ENCODE results near the gene FERD3L. TPM values are rescaled to one million over a fixed set of nuclear protein-coding genes. Genes with fewer than 3 reads are reported as not detected.

The FERD3L gene
- total RNA-seq, 4 donors from 2014 or later, result not detected

DNA sequence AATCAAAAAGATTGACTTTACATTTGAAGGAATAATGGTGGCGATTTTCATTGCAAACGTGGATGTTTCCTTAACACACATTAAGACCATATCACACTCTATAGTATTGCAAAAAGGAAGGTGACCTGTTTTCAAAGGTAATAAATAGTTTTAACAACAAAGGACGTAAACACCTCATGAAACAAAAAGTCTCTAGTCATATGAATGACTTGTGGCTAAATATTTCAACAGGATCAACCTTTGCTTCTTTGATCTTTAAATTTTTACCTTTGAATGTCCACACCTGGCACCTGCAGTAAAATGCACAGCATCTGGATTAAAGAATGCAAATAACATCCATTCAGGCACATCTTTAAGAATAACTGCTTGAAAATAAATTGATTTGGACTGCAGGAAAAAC, 30.0 kb upstream of the FERD3L start:
- no peaks in the 10 kb centered on the region for H3K36me3 ChIP-seq
- H3K4me3 ChIP-seq, result no peak overlapping the region
- no peaks in the 10 kb centered on the region for H3K4me1 ChIP-seq
- TF ChIP-seq POLR2A (IDR thresholded peaks at IDR 0.05) (no peak), POLR2AphosphoS5 (IDR thresholded peaks at IDR 0.05) (no peak), EP300 (IDR thresholded peaks at IDR 0.05) (no peak)
- TF ChIP-seq, protein P1, sequence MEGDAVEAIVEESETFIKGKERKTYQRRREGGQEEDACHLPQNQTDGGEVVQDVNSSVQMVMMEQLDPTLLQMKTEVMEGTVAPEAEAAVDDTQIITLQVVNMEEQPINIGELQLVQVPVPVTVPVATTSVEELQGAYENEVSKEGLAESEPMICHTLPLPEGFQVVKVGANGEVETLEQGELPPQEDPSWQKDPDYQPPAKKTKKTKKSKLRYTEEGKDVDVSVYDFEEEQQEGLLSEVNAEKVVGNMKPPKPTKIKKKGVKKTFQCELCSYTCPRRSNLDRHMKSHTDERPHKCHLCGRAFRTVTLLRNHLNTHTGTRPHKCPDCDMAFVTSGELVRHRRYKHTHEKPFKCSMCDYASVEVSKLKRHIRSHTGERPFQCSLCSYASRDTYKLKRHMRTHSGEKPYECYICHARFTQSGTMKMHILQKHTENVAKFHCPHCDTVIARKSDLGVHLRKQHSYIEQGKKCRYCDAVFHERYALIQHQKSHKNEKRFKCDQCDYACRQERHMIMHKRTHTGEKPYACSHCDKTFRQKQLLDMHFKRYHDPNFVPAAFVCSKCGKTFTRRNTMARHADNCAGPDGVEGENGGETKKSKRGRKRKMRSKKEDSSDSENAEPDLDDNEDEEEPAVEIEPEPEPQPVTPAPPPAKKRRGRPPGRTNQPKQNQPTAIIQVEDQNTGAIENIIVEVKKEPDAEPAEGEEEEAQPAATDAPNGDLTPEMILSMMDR (IDR thresholded peaks at IDR 0.05), result no peak
- 50 to 52% methylated on average over 3 of the region's 3 CpGs for WGBS, 2 donors (ENCODE audit: low coverage in 1 of 2)
- H3K27ac ChIP-seq, result no peak overlapping the region
- no peaks in the 10 kb centered on the region for H3K27me3 ChIP-seq
- H3K9me3 ChIP-seq, result no peaks in the 10 kb centered on the region
- ATAC-seq, result no peak

DNA sequence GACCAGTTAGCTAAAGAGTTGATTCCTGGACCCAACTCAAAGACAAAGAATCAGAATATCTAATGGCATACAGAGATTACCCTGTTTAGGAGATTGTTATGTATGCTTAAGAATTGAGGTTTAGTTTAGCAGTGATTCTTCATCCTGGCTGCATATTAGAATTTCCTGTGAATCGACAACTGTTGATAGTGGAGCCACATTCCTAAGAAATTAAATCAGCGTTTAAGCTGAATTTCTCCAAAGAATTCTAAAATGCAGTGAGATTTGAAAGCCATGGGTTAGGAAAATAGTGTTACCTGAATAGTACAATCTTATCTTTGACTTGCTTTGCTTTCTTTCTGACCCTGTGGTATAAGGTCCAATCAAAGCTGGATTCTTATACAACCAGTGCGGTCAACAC, 16.4 kb upstream of the FERD3L start:
- no peak for TF ChIP-seq POLR2A (IDR thresholded peaks at IDR 0.05)
- TF ChIP-seq, protein P1 (IDR thresholded peaks at IDR 0.05), result no peak
- no peak for TF ChIP-seq POLR2AphosphoS5 (IDR thresholded peaks at IDR 0.05)
- TF ChIP-seq EP300 (IDR thresholded peaks at IDR 0.05), result no peak
- no peak for ATAC-seq
- no peaks in the 10 kb centered on the region for H3K36me3 ChIP-seq
- no peaks in the 10 kb centered on the region for H3K9me3 ChIP-seq
- WGBS, 2 donors (ENCODE audit: low coverage in 1 of 2), result 51 to 62% methylated on average over 3 of the region's 3 CpGs
- no peaks in the 10 kb centered on the region for H3K27me3 ChIP-seq
- no peaks in the 10 kb centered on the region for H3K4me1 ChIP-seq
- no peak overlapping the region for H3K4me3 ChIP-seq
- H3K27ac ChIP-seq, result no peak overlapping the region

DNA sequence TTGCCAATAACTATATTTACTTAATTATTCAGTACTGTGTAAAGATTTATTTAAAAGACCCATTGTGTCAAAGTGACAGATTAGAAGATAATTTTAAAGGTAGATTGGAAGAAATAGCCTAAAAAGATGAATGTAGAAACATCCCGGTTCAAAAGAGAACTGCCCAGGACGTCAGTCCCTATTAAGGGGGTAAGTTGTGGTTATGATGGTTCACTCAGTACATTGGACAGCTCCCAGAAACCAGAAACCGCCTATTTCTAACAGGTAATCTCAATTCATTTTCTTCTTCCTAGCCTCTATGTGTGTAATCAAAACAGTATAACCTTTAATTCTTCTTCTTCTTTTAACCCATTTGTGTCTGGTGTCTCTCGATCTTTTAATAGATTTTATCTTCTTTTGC, 1.5 kb upstream of the FERD3L start:
- no peak for ATAC-seq
- TF ChIP-seq POLR2A (IDR thresholded peaks at IDR 0.05) (no peak), EP300 (IDR thresholded peaks at IDR 0.05) (no peak), POLR2AphosphoS5 (IDR thresholded peaks at IDR 0.05) (no peak)
- TF ChIP-seq, protein P1 (IDR thresholded peaks at IDR 0.05), result no peak
- Histone ChIP-seq H3K4me3 (no peak overlapping the region), H3K9me3 (no peaks in the 10 kb centered on the region), H3K27ac (no peak overlapping the region), H3K4me1 (peaks cover 0 to 21% (median 0%) of the 10 kb centered on the region in 3 donors), H3K27me3 (peaks cover 59% of the 10 kb centered on the region), H3K36me3 (no peaks in the 10 kb centered on the region)
- whole genome bisulfite sequencing, 2 donors (ENCODE audit: low coverage in 1 of 2), result 1 to 4% methylated on average over 4 of the region's 4 CpGs

DNA sequence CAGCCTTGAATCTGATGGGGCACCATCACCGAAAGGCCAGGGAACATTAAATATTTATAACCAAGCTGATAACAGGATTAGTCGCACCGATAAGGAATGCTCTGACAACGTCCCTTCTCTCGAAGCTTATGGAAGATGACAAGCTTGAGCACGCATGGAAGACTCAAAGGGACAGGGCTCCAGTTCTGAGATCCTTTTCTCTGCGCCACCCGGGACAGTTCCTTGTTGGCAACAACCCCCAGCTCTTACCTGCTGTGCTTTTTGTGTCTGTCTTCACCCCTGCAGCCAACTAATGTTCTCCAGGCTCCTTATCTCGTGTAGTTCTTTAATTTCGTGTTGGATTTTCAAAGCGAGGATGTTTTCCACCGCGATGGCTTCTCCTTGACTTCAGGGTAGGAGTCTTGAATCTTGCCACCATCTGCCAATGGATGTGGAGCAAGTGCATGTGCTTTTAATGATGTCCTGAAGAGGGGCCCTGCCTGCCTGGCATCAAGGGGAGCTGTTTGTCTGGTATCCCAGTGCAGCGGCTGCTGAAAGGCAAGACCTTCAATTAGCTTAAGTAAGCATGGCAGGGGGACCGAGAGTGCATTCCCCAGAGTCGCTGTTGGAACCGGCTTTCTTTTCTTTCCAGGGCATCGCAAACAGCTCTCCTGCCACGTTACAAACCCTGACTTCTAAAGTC, 354 bp upstream of the FERD3L start:
- Histone ChIP-seq H3K36me3 (no peaks in the 10 kb centered on the region), H3K4me1 (peaks cover 0 to 21% (median 0%) of the 10 kb centered on the region in 3 donors), H3K4me3 (peak overlapping the region in 1 of 2 donors; percentile 35), H3K27ac (no peak overlapping the region), H3K9me3 (no peaks in the 10 kb centered on the region), H3K27me3 (peaks cover 59% of the 10 kb centered on the region)
- TF ChIP-seq POLR2A (IDR thresholded peaks at IDR 0.05) (no peak), POLR2AphosphoS5 (IDR thresholded peaks at IDR 0.05) (no peak), EP300 (IDR thresholded peaks at IDR 0.05) (no peak)
- TF ChIP-seq, protein P1 (IDR thresholded peaks at IDR 0.05), result no peak
- ATAC-seq, result no peak
- WGBS, 2 donors (ENCODE audit: low coverage in 1 of 2), result 5 to 11% methylated on average over 13 to 14 of the region's 19 CpGs

Data from gastroesophageal sphincter (tissue), 4 donors.